ENCODE data around the gene DPYD. TPM values are rescaled to one million over a fixed set of nuclear protein-coding genes. Genes with fewer than 3 reads are reported as not detected.

DPYD gene
- polyA plus RNA-seq, 1 of the 3 experiments (the other 2 are of a cell fraction): 23.0 TPM

GRCh38 chr1:97277891-97278654, 642.8 kb downstream of the DPYD start (continued):
- TF ChIP-seq CTCF (IDR thresholded peaks at IDR 0.05) (no peak), SIN3A (IDR thresholded peaks at IDR 0.05; ENCODE audit: borderline replicate concordance, low read depth, low read length) (no peak), TCF12 (IDR thresholded peaks at IDR 0.05) (peak; percentile 80), PBX3 (IDR thresholded peaks at IDR 0.05) (peak; percentile 79), RXRA (IDR thresholded peaks at IDR 0.05; ENCODE audit: borderline replicate concordance, low read depth) (no peak), ELF1 (IDR thresholded peaks at IDR 0.05) (no peak)

GRCh38 chr1:97271916-97272788, 648.7 kb downstream of the DPYD start:
- ChIA-PET CTCF (interaction anchor here (1.2 kb wide), 1 partner anchor 253 kb away, joined by 3 read pairs; no protein-coding TSS in a partner anchor), POLR2A (no interaction called here)
- no peak for DNase-seq
- 79% methylated on average over 6 of the region's 6 CpGs for WGBS (ENCODE audit: low lambda C conversion rate)
- Histone ChIP-seq H3K4me3 (ENCODE audit: low read depth in 2 of 2, low read length in 1 of 2) (no peak overlapping the region), H3K79me2 (ENCODE audit: insufficient read depth) (no peaks in the 10 kb centered on the region), H3K36me3 (replicated peaks in 1 of 2; ENCODE audit: control insufficient read depth in 1 of 2, insufficient read depth in 2 of 2, low read length in 1 of 2) (peaks cover 0 to 23% of the 10 kb centered on the region in 2 experiments), H3K9me3 (no peaks in the 10 kb centered on the region), H3K4me1 (ENCODE audit: control insufficient read depth in 1 of 2, insufficient read depth in 2 of 2, low read depth in 1 of 2, low read length in 1 of 2) (peaks cover 0 to 4% of the 10 kb centered on the region in 2 experiments; a peak in 2 of 4 replicates), H3K27me3 (ENCODE audit: insufficient read depth) (no peaks in the 10 kb centered on the region), H3K27ac (ENCODE audit: low read depth in 2 of 2, low read length in 1 of 2) (no peak overlapping the region), H3F3A (replicated peaks; ENCODE audit: insufficient read depth) (peaks cover 4% of the 10 kb centered on the region), H2AFZ (ENCODE audit: low read depth) (no peak overlapping the region), H4K20me1 (ENCODE audit: insufficient read depth) (no peaks in the 10 kb centered on the region), H3K9ac (no peak overlapping the region), H3K9me2 (no peaks in the 10 kb centered on the region), H3K4me2 (no peak overlapping the region)
- TF ChIP-seq EP300 (IDR thresholded peaks at IDR 0.05; ENCODE audit: borderline replicate concordance in 1 of 2, low read depth in 1 of 2, low read length in 1 of 2): no peak
- TF ChIP-seq RXRA (IDR thresholded peaks at IDR 0.05; ENCODE audit: borderline replicate concordance, low read depth): no peak
- no peak for TF ChIP-seq FOXM1 (IDR thresholded peaks at IDR 0.05; ENCODE audit: low read depth)
